Neural progenitor cell (in vitro differentiated cells): ENCODE measurements around the gene ABITRAM. TPM values are rescaled to one million over a fixed set of nuclear protein-coding genes. Genes with fewer than 3 reads are reported as not detected.

Experiments used
- DNase-seq: peaks from one replicate; pipeline ENCODE4 v3.0.0-alpha.2; 2016; ENCODE audit warnings: low spot score
- H2AFZ ChIP-seq: fragments of 200-600 bp; sonication (generic); replicated peaks from 2 replicates; pipeline ENCODE4 v1.6.1; 2016; ENCODE audit warnings: antibody characterized with exemption
- H3F3A ChIP-seq: fragments of 200-600 bp; sonication (generic); 2 replicates; pipeline ENCODE4 v1.6.1; 2016; ENCODE audit warnings: antibody characterized with exemption, low read depth
- H3K27ac ChIP-seq: fragments of 200-600 bp; sonication (generic); 2 replicates; pipeline ENCODE4 v1.5.1; 2016; ENCODE audit warnings: mild to moderate bottlenecking
- H3K27me3 ChIP-seq: fragments of 200-600 bp; sonication (generic); 2 replicates; pipeline ENCODE4 v1.6.1; 2016; ENCODE audit warnings: mild to moderate bottlenecking, moderate library complexity
- H3K36me3 ChIP-seq: fragments of 200-600 bp; sonication (generic); 2 replicates; pipeline ENCODE4 v1.5.1; 2016
- H3K4me1 ChIP-seq: fragments of 200-600 bp; sonication (generic); 2 replicates; pipeline ENCODE4 v1.6.1; 2016; ENCODE audit warnings: mixed run types
- H3K4me2 ChIP-seq: fragments of 200-600 bp; sonication (generic); 2 replicates; pipeline ENCODE4 v1.6.1; 2016
- H3K4me3 ChIP-seq: fragments of 200-600 bp; sonication (generic); 2 replicates; pipeline ENCODE4 v1.5.1; 2016
- H3K79me2 ChIP-seq: fragments of 200-600 bp; sonication (generic); 2 replicates; pipeline ENCODE4 v1.6.1; 2016; ENCODE audit warnings: low read depth
- H3K9ac ChIP-seq: fragments of 200-600 bp; sonication (generic); 2 replicates; pipeline ENCODE4 v1.6.1; 2016
- H3K9me3 ChIP-seq: fragments of 200-600 bp; sonication (generic); 2 replicates; pipeline ENCODE4 v1.5.1; 2016; ENCODE audit warnings: low read depth
- H4K20me1 ChIP-seq: fragments of 200-600 bp; sonication (generic); 2 replicates; pipeline ENCODE4 v1.6.1; 2016; ENCODE audit warnings: low read depth
- H3K27ac Mint-ChIP-seq: 3 replicates; pipeline ENCODE4 v1.8.0; 2021; ENCODE audit warnings: mixed read lengths
- H3K27me3 Mint-ChIP-seq: 2 replicates; pipeline ENCODE4 v1.8.0; 2022; ENCODE audit warnings: low read depth, mild to moderate bottlenecking, inconsistent platforms, moderate library complexity, mixed read lengths; ENCODE audit not compliant: insufficient read depth
- H3K36me3 Mint-ChIP-seq: 3 replicates; pipeline ENCODE4 v1.8.0; 2021; ENCODE audit warnings: mixed read lengths
- H3K4me1 Mint-ChIP-seq: 3 replicates; pipeline ENCODE4 v1.8.0; 2021; ENCODE audit warnings: mixed read lengths
- H3K4me3 Mint-ChIP-seq: 3 replicates; pipeline ENCODE4 v1.8.0; 2021; ENCODE audit warnings: mild to moderate bottlenecking, moderate library complexity, mixed read lengths
- H3K9me3 Mint-ChIP-seq: 3 replicates; pipeline ENCODE4 v1.8.0; 2020; ENCODE audit warnings: mixed read lengths
- EZH2 ChIP-seq: fragments of 200-600 bp; sonication (generic); IDR thresholded peaks from 2 replicates; pipeline ENCODE4 v1.6.1; 2017; ENCODE audit warnings: antibody characterized with exemption, mild to moderate bottlenecking, moderate library complexity
- EZH2phosphoT487 ChIP-seq: fragments of 200-600 bp; sonication (generic); IDR thresholded peaks from 2 replicates; pipeline ENCODE4 v1.6.1; 2017; ENCODE audit warnings: antibody characterized with exemption
- total RNA-seq: library from RNA; depleted of rRNA; stranded (reverse); fragments of >200 nt; gene quantifications from 2 replicates; pipeline ENCODE4 v1.2.3, GENCODE V29; 2015; ENCODE audit warnings: low replicate concordance
- TF ChIP-seq, protein P1 (sequence below): fragments of 200-600 bp; sonication (generic); IDR thresholded peaks from 2 replicates; pipeline ENCODE4 v1.5.1; 2017; ENCODE audit warnings: antibody characterized with exemption, mild to moderate bottlenecking

The ABITRAM gene
- total RNA-seq, 1 donor from 2014 or later, result 20.4 TPM

DNA sequence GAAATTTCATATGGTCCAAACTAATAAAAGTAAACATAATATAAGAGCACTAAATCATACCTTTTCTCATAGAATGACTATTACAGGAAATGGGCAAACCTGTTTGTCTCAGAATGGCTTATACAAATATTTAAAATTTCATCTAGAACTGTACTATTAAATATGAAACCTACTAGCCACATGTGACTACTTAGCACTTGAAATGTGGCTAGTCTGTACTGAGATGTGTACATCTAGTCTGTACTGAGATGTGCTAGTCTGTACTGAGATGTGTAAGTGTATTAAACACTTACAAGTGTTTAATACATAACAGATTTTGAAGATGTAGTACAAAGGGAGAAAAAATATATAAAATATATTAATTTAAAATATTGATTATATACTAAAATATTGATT, 22.4 kb downstream of the ABITRAM start:
- Histone ChIP-seq H3K79me2 (no peaks in the 10 kb centered on the region), H3K27me3 (no peaks in the 10 kb centered on the region), H3K4me2 (no peak overlapping the region), H3K9ac (no peak overlapping the region), H4K20me1 (no peaks in the 10 kb centered on the region), H3F3A (peaks cover 5% of the 10 kb centered on the region), H3K9me3 (no peaks in the 10 kb centered on the region), H3K36me3 (peaks cover 3% of the 10 kb centered on the region), H3K4me1 (no peaks in the 10 kb centered on the region), H3K27ac (no peak overlapping the region), H2AFZ (no peak overlapping the region), H3K4me3 (no peak overlapping the region)
- Mint-ChIP-seq H3K4me1 (no peaks in the 10 kb centered on the region), H3K36me3 (peaks cover 4% of the 10 kb centered on the region), H3K4me3 (no peak overlapping the region), H3K9me3 (no peaks in the 10 kb centered on the region), H3K27ac (no peak overlapping the region), H3K27me3 (no peaks in the 10 kb centered on the region)
- DNase-seq, result no peak
- TF ChIP-seq, protein P1, sequence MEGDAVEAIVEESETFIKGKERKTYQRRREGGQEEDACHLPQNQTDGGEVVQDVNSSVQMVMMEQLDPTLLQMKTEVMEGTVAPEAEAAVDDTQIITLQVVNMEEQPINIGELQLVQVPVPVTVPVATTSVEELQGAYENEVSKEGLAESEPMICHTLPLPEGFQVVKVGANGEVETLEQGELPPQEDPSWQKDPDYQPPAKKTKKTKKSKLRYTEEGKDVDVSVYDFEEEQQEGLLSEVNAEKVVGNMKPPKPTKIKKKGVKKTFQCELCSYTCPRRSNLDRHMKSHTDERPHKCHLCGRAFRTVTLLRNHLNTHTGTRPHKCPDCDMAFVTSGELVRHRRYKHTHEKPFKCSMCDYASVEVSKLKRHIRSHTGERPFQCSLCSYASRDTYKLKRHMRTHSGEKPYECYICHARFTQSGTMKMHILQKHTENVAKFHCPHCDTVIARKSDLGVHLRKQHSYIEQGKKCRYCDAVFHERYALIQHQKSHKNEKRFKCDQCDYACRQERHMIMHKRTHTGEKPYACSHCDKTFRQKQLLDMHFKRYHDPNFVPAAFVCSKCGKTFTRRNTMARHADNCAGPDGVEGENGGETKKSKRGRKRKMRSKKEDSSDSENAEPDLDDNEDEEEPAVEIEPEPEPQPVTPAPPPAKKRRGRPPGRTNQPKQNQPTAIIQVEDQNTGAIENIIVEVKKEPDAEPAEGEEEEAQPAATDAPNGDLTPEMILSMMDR, result no peak
- TF ChIP-seq EZH2 (no peak), EZH2phosphoT487 (no peak)

DNA sequence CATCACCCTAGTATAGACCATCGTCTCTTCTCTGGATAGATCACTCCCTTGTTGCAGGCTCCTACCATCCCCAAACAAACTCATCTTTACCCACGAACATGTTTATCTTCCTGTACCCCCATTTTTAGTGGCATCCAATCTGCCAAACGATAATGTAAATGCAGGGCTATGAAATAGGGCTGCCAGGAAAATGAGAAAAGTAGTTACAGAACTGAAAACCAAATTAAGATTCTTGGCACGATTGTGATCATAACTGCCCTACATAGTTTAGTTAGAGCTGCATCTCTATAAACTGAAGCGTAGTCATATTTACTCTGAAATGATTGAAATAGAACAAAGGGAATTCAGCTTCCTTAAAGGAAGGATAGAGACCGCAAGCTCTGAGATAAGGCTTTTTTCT, 26.1 kb downstream of the ABITRAM start:
- Histone ChIP-seq H3F3A (peaks cover 9% of the 10 kb centered on the region), H3K79me2 (no peaks in the 10 kb centered on the region), H3K9ac (no peak overlapping the region), H2AFZ (no peak overlapping the region), H3K4me3 (no peak overlapping the region), H3K9me3 (no peaks in the 10 kb centered on the region), H3K36me3 (peaks cover 11% of the 10 kb centered on the region), H3K27ac (no peak overlapping the region), H3K4me2 (no peak overlapping the region), H4K20me1 (no peaks in the 10 kb centered on the region), H3K27me3 (no peaks in the 10 kb centered on the region), H3K4me1 (no peaks in the 10 kb centered on the region)
- Mint-ChIP-seq H3K27me3 (no peaks in the 10 kb centered on the region), H3K9me3 (no peaks in the 10 kb centered on the region), H3K4me3 (no peak overlapping the region), H3K36me3 (peaks cover 6% of the 10 kb centered on the region), H3K27ac (no peak overlapping the region), H3K4me1 (no peaks in the 10 kb centered on the region)
- DNase-seq, result no peak
- TF ChIP-seq EZH2 (no peak), EZH2phosphoT487 (no peak)
- TF ChIP-seq, protein P1, result no peak

DNA sequence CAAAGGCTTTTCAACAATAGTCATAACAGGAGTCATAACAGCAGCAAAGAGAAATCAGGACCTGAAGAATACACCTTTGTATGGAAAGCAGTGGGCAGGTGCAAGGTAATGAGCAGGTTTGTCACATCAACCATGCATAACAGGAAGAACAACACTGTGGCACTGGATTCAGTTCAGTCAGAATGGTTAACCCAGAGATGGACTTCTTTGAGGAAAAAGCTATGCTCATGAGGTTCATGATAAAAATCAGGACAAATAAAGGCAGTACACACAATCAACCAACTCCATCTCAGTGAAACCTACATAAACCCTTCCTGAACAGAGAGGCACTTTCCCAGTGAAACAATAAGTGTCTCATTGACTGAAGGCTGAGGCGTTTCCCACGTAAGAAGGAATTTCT, 27.0 kb downstream of the ABITRAM start:
- no peak overlapping the region for H3K4me2 ChIP-seq
- no peaks in the 10 kb centered on the region for H3K4me1 ChIP-seq
- no peaks in the 10 kb centered on the region for H4K20me1 ChIP-seq
- H3K4me3 Mint-ChIP-seq, result no peak overlapping the region
- peaks cover 10% of the 10 kb centered on the region for H3K36me3 Mint-ChIP-seq
- peaks cover 11% of the 10 kb centered on the region for H3K36me3 ChIP-seq
- H2AFZ ChIP-seq, result no peak overlapping the region
- H3K27ac Mint-ChIP-seq, result no peak overlapping the region
- no peak for DNase-seq
- H3F3A ChIP-seq, result peaks cover 8% of the 10 kb centered on the region
- no peak overlapping the region for H3K27ac ChIP-seq
- H3K4me3 ChIP-seq, result no peak overlapping the region
- H3K9me3 ChIP-seq, result no peaks in the 10 kb centered on the region
- no peaks in the 10 kb centered on the region for H3K27me3 ChIP-seq
- no peak overlapping the region for H3K9ac ChIP-seq
- no peaks in the 10 kb centered on the region for H3K9me3 Mint-ChIP-seq
- H3K79me2 ChIP-seq, result no peaks in the 10 kb centered on the region
- H3K27me3 Mint-ChIP-seq, result no peaks in the 10 kb centered on the region
- H3K4me1 Mint-ChIP-seq, result no peaks in the 10 kb centered on the region
- TF ChIP-seq, protein P1, result no peak
- TF ChIP-seq EZH2phosphoT487 (no peak), EZH2 (no peak)
